WTC11 (cell line): ENCODE results near the gene BDH2. TPM values are rescaled to one million over a fixed set of nuclear protein-coding genes. Genes with fewer than 3 reads are reported as not detected.

Experiments used
- ATAC-seq: fragments of 200-7000 bp; cut with Tn5 transposase; 2 replicates; pipeline ENCODE4 v1.10.0; 2021; ENCODE audit warnings: mild to moderate bottlenecking, moderate library complexity
- CTCF ChIA-PET: fragments of 300-600 bp; sonication (Branson Sonifier 250); formaldehyde crosslinking; loops from one replicate; lab custom pipeline; 2021; ENCODE audit warnings: antibody characterized with exemption; lab: Charles Lee
- POLR2A ChIA-PET: fragments of 350-600 bp; sonication (Branson Sonifier 250); formaldehyde crosslinking; loops from one replicate; lab custom pipeline; 2021; ENCODE audit warnings: antibody characterized with exemption; lab: Charles Lee
- DNase-seq: peaks from one replicate; pipeline ENCODE4 v3.0.0; 2021; ENCODE audit warnings: low spot score
- H3K27ac Mint-ChIP-seq: 2 replicates; pipeline ENCODE4 v1.8.0; 2021; ENCODE audit warnings: mixed read lengths
- H3K27me3 Mint-ChIP-seq: 2 replicates; pipeline ENCODE4 v1.8.0; 2021; ENCODE audit warnings: low read depth, mild to moderate bottlenecking, moderate library complexity, mixed read lengths
- H3K36me3 Mint-ChIP-seq: 2 replicates; pipeline ENCODE4 v1.8.0; 2021; ENCODE audit warnings: mixed read lengths
- H3K4me1 Mint-ChIP-seq: 2 replicates; pipeline ENCODE4 v1.8.0; 2022; ENCODE audit warnings: mixed read lengths
- H3K4me3 Mint-ChIP-seq: 2 replicates; pipeline ENCODE4 v1.8.0; 2021; ENCODE audit warnings: mild to moderate bottlenecking, moderate library complexity, mixed read lengths
- H3K9me3 Mint-ChIP-seq: 2 replicates; pipeline ENCODE4 v1.8.0; 2021; ENCODE audit warnings: mixed read lengths
- AFF4 ChIP-seq: sonication (generic); formaldehyde crosslinking; IDR thresholded peaks from 2 replicates; pipeline ENCODE4 v1.8.1; 2023; ENCODE audit warnings: mild to moderate bottlenecking, missing genetic modification reagents, borderline replicate concordance
- CBFB ChIP-seq: sonication (generic); formaldehyde crosslinking; IDR thresholded peaks from 2 replicates; pipeline ENCODE4 v1.8.1; 2022; ENCODE audit warnings: mild to moderate bottlenecking, low read depth, missing genetic modification reagents
- E2F5 ChIP-seq: sonication (generic); formaldehyde crosslinking; IDR thresholded peaks from 2 replicates; pipeline ENCODE4 v1.8.1; 2022; ENCODE audit warnings: mild to moderate bottlenecking, moderate library complexity, missing genetic modification reagents
- EMX1 ChIP-seq: fragments of 250-450 bp; sonication (Bioruptor Pico); IDR thresholded peaks from 2 replicates; pipeline ENCODE4 v1.8.0; 2021; ENCODE audit warnings: mild to moderate bottlenecking
- FOXP1 ChIP-seq: sonication (generic); formaldehyde crosslinking; IDR thresholded peaks from 2 replicates; pipeline ENCODE4 v1.8.0; 2022; ENCODE audit warnings: missing genetic modification reagents, mild to moderate bottlenecking, moderate library complexity, borderline replicate concordance
- IRF1 ChIP-seq: sonication (generic); formaldehyde crosslinking; IDR thresholded peaks from 2 replicates; pipeline ENCODE4 v1.8.0; 2023; ENCODE audit warnings: missing genetic modification reagents
- NFATC4 ChIP-seq: fragments of 250-450 bp; sonication (Bioruptor Pico); IDR thresholded peaks from 2 replicates; pipeline ENCODE4 v1.9.0; 2021; ENCODE audit warnings: mild to moderate bottlenecking
- NFE2L1 ChIP-seq: sonication (generic); formaldehyde crosslinking; IDR thresholded peaks from 2 replicates; pipeline ENCODE4 v1.8.1; 2023; ENCODE audit warnings: missing genetic modification reagents
- NFYB ChIP-seq: sonication (generic); formaldehyde crosslinking; conservative IDR thresholded peaks from 2 replicates; pipeline ENCODE4 v1.8.0; 2022; ENCODE audit warnings: low read depth, missing genetic modification reagents
- NR1H2 ChIP-seq: sonication (generic); formaldehyde crosslinking; IDR thresholded peaks from 2 replicates; pipeline ENCODE4 v1.9.0; 2021; ENCODE audit warnings: mild to moderate bottlenecking, moderate library complexity, missing genetic modification reagents
- NR3C1 ChIP-seq: sonication (generic); formaldehyde crosslinking; conservative IDR thresholded peaks from 2 replicates; pipeline ENCODE4 v1.8.1; 2023; ENCODE audit warnings: low read depth, mild to moderate bottlenecking, missing genetic modification reagents
- OVOL2 ChIP-seq: fragments of 250-450 bp; sonication (Bioruptor Pico); IDR thresholded peaks from 2 replicates; pipeline ENCODE4 v1.9.0; 2021; ENCODE audit warnings: mild to moderate bottlenecking, borderline replicate concordance
- PRRX2 ChIP-seq: fragments of 250-450 bp; sonication (Bioruptor Pico); IDR thresholded peaks from 2 replicates; pipeline ENCODE4 v1.8.0; 2021; ENCODE audit warnings: mild to moderate bottlenecking
- STAT6 ChIP-seq: sonication (generic); formaldehyde crosslinking; conservative IDR thresholded peaks from 2 replicates; pipeline ENCODE4 v1.8.1; 2023; ENCODE audit warnings: mild to moderate bottlenecking, low read depth, missing genetic modification reagents, moderate library complexity
- TEAD1 ChIP-seq: sonication (generic); formaldehyde crosslinking; IDR thresholded peaks from 2 replicates; pipeline ENCODE4 v1.8.0; 2022; ENCODE audit warnings: mild to moderate bottlenecking, missing genetic modification reagents
- ZNF219 ChIP-seq: sonication (generic); formaldehyde crosslinking; IDR thresholded peaks from 2 replicates; pipeline ENCODE4 v1.8.0; 2023; ENCODE audit warnings: missing genetic modification reagents, mild to moderate bottlenecking, borderline replicate concordance
- ZNF425 ChIP-seq: fragments of 250-450 bp; sonication (Bioruptor Pico); conservative IDR thresholded peaks from 2 replicates; pipeline ENCODE4 v1.9.0; 2021; ENCODE audit warnings: mild to moderate bottlenecking
- ZNF512 ChIP-seq: sonication (generic); formaldehyde crosslinking; IDR thresholded peaks from 2 replicates; pipeline ENCODE4 v1.8.1; 2022; ENCODE audit warnings: missing genetic modification reagents, borderline replicate concordance
- ZNF532 ChIP-seq: fragments of 250-450 bp; sonication (Bioruptor Pico); IDR thresholded peaks from 2 replicates; pipeline ENCODE4 v1.9.0; 2021; ENCODE audit warnings: mild to moderate bottlenecking, borderline replicate concordance
- total RNA-seq: library from RNA; stranded (reverse); gene quantifications from 3 replicates; pipeline ENCODE4 v1.2.3, GENCODE V29; 2021

BDH2 gene
- total RNA-seq, 1 experiment from 2014 or later: 39.6 TPM

GRCh38 chr4:103044183-103044582 lies 55.5 kb downstream of the BDH2 start (continued):
- no peak for TF ChIP-seq STAT6 (CRISPR knock-in tag)
- no peak for TF ChIP-seq ZNF425 (CRISPR knock-in tag)
- no peak for TF ChIP-seq CBFB (CRISPR knock-in tag)
- no peak for TF ChIP-seq E2F5 (CRISPR knock-in tag)
- TF ChIP-seq ZNF219 (CRISPR knock-in tag): no peak
- no peak for TF ChIP-seq FOXP1
- no peak for TF ChIP-seq NFYB
- no peak for TF ChIP-seq IRF1 (CRISPR knock-in tag)
- TF ChIP-seq NFE2L1 (CRISPR knock-in tag): no peak
- no peak for TF ChIP-seq OVOL2 (CRISPR knock-in tag)

GRCh38 chr4:103036169-103036568 lies 63.5 kb downstream of the BDH2 start:
- POLR2A ChIA-PET: no interaction called here
- H3K4me1 Mint-ChIP-seq: no peaks in the 10 kb centered on the region
- CTCF ChIA-PET: interaction anchor here (0.7 kb wide), 1 partner anchor 11 kb away, joined by 3 read pairs; no protein-coding TSS in a partner anchor
- TF ChIP-seq IRF1 (CRISPR knock-in tag) (no peak), NFATC4 (CRISPR knock-in tag) (no peak), CBFB (CRISPR knock-in tag) (no peak), NR3C1 (CRISPR knock-in tag) (no peak), PRRX2 (no peak), EMX1 (no peak), ZNF512 (CRISPR knock-in tag) (no peak), NR1H2 (CRISPR knock-in tag) (no peak), NFE2L1 (CRISPR knock-in tag) (no peak), TEAD1 (CRISPR knock-in tag) (no peak), ZNF532 (no peak), AFF4 (CRISPR knock-in tag) (no peak)

More at GRCh38 chr4:103036169-103036568, 63.5 kb downstream of the BDH2 start:
- no peaks in the 10 kb centered on the region for H3K36me3 Mint-ChIP-seq
- H3K4me3 Mint-ChIP-seq: no peak overlapping the region
- no peaks in the 10 kb centered on the region for H3K27me3 Mint-ChIP-seq
- DNase-seq (no peak), ATAC-seq (no peak)
- no peaks in the 10 kb centered on the region for H3K9me3 Mint-ChIP-seq
- no peak overlapping the region for H3K27ac Mint-ChIP-seq
